ENCODE measurements around the gene MBD6.
"Not testable (repeated sequence)": the region's sequence is repeated elsewhere in the genome, so short reads cannot be mapped to it uniquely, and the experiment has no call there.

Gene MBD6

DNA sequence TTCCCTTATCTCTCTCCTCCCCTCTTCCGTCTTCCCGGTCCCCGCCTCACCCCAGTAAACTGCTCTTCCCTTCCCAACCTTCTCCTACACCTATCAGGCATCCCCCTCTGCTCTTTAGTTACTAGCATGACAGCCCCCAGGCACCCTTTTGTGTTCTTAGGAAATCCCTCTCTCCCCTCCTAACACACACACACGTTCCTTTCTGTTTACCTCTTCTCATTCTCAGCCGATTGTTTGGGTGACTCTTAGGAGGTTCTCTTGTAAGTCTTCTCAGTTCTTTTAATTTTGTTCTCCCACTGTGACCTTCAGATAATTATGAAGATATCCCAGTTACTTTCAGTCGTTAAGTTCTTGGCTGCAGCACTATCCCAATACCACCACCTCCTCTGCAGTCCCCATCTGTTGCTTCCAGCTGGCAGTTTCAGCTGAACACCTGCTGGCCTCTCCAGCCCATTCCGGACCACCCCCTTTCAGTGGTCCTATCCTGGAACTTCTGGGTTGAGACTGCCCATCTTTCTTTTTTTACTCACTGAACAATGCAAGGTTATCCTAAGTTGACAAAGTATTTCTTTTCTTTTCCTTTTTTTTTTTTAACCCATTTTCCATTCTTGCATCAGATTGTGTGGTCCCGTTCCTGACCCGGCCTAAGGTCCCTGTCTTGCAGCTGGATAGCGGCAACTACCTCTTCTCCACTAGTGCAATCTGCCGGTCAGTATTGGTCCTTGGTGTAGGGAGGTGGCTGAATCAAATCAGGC is 34.0 kb upstream of the MBD6 start:
- no peak for DNase-seq

DNA sequence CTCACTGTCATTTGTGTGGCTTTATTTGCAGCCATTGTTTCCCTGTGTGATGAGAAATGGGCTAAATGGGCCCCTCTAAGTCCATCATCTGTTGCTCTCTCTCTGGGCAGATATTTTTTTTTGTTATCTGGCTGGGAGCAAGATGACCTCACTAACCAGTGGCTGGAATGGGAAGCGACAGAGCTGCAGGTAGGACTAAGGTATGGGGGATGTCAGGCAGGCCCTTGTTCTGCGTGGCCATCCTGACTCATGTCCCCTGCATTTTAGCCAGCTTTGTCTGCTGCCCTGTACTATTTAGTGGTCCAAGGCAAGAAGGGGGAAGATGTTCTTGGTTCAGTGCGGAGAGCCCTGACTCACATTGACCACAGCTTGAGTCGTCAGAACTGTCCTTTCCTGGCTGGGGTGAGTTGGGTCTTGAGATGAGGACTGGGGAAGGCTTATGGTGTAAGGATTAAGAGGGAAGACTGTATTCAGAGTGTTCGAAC is 33.4 kb upstream of the MBD6 start:
- DNase-seq: no peak

DNA sequence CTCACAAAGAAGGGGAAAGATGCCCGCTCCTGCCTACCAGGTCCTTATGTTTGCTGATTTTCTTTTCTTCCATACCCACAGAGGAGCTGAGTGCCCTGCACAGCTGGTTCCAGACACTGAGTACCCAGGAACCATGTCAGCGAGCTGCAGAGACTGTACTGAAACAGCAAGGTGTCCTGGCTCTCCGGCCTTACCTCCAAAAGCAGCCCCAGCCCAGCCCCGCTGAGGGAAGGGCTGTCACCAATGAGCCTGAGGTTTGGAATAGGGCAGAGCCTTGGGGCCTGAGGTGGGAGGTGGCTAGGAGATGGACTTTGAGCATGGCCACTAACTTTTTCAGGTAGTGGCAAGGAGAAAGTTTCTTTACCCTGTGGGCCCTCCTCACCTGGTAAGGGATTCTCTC is 32.5 kb upstream of the MBD6 start:
- DNase-seq: no peak

DNA sequence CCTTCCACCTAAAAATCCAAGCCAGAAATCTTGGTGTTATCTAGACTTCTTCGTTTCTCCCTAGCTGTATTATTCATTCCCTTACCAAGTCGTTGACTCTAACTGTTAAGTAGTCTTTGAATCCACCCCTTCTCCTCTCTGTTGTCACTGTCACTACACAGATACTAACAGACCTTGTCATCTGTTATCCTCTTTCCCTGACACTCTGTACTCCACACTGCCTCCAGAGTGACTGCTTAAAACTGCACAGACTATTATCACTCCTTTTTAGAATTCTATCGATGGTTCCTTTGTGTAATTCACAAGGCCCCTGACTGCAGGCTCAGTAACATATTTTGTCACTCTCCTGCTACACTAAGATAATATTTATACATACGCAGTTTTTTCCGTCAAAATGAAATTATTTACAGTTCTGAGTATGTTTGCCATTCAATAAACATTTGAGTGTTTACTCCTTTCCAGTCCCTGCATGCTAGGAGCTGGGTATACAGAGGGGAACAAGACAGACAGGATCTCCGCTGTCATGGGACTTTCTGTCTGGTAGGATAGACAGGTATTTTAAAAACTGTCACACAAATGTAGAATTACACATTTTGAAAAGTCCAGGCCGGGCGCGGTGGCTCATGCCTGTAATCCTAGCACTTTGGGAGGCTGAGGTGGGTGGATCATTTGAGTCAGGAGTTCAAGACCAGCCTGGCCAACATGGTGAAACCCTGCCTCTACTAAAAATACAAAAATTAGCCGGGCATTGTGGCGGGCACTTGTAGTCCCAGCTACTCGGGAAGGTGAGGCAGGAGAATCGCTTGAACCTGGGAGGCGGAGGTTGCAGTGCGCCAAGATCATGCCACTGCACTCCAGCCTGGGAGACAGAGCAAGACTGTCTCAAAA is 31.0 kb upstream of the MBD6 start:
- no peak for DNase-seq

DNA sequence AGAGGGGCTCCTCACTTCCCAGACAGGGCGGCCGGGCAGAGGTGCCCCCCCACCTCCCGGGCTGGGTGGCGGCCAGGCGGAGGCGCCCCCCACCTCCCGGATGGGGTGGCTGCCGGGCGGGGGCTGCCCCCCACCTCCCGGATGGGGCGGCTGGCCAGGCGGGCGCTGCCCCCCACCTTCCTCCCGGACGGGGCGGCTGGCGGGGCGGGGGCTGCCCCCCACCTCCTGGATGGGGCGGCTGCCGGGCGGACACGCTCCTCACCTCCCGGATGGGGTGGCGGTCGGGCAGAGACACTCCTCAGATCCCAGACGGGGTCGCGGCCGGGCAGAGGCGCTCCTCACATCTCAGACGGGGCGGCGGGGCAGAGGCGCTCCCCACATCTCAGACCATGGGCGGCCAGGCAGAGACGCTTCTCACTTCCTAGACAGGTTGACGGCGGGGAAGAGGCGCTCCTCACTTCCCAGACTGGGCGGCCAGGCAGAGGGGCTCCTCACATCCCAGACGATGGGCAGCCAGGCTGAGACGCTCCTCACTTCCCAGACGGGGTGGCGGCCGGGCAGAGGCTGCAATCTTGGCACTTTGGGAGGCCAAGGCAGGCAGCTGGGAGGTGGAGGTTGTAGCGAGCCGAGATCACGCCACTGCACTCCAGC is 27.4 kb upstream of the MBD6 start:
- not testable (repeated sequence) for DNase-seq

DNA sequence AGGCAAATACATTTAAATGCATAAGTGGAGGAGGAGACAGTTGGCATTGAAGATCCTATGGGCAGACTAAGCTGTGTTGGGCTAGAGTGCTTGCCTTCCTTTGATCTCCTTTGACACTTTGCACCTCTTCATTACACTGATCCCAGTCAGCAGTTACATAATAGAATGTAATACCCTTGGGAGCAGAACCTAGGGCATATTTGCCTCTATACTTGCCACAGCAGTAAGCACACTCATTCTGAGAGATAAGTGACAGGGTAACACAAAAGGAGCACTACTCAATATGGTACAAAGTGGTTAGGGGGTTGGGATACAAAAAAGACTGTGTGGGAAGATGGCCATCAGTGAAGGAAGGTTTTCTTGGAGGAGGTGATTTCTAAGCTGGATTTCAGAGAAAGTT is 25.8 kb upstream of the MBD6 start:
- no peak for DNase-seq

DNA sequence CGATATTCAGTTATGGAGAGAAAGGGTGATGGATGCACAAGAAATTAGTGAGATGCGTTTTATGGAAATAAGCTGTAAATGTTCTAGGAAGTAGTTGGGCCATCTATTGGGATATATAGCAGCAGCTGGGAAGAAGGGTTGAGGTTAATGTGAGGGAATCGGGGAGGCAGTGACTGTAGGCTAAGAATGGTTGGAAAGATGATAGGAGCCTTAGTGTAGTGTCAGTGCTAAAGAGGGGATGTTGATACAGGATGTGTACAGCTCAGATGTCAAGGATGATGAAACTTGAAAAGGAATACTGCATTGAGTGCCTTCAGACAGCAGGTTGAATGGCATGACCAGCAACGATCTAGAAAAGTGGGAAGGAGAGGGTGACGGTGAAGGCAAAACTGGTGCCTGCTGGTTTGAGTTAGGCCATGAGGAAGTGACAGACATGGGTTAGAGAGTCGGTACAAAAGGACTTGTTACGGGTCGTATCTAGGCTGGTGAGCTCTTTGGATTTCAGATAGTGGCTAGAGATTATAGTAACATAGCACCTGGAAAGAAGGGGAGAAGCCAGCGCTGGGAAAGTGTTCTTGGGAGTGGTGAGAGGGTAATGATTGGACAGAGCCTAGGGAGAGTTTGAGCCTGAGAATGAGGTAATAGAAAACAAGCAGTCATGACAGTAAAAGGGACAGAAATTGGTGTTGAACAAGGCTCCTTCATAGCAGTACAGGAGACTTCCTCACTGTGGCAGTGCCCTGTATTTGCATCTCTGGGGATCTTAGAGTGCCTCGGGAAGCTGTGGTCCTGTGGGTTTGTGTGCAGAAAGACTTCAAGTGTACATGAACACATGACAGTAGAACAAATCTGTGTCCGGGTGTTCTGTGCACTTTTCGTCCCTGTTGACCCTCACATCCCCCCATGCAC is 25.1 kb upstream of the MBD6 start:
- no peak for DNase-seq

DNA sequence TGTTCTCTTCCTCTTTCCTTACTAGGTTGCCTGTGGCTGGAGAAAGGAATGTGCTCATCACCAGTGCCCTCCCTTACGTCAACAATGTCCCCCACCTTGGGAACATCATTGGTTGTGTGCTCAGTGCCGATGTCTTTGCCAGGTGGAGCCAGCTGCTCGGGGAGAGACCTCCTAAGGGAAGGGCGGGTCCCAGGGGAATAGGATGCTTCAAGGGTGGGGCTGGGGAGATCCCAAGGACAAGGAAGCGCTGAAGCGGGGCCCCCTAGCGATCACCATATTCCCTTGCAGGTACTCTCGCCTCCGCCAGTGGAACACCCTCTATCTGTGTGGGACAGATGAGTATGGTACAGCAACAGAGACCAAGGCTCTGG is 24.5 kb upstream of the MBD6 start:
- DNase-seq: no peak

DNA sequence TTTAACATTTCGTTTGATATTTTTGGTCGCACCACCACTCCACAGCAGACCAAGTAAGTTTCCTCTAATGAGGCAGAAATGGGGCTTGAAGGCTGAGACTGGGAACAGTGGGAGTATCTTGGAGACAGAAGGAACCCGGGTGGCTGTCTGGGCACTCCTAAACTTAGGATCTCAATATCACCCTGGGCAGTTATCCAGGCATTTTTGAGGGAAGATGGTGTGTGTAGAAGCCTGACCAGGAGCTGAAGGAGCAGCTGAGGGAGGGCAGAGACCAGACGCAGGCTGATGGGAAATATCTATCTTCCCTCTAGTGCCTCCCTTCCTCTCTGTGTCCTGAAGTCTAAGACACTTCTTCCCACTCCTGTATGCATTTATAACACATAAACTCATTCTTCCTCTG is 24.1 kb upstream of the MBD6 start:
- no peak for DNase-seq

DNA sequence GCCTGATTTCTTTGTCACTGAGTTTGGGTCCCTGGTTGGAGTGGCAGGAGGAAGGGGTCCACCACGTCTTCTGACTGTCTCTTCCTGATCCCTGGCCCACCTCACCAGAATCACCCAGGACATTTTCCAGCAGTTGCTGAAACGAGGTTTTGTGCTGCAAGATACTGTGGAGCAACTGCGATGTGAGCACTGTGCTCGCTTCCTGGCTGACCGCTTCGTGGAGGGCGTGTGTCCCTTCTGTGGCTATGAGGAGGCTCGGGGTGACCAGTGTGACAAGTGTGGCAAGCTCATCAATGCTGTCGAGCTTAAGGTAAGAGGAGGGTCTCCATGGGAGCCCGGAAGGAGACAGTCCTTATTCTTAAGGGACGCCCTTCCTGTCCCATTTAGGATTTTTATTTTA is 22.4 kb upstream of the MBD6 start:
- DNase-seq: no peak

DNA sequence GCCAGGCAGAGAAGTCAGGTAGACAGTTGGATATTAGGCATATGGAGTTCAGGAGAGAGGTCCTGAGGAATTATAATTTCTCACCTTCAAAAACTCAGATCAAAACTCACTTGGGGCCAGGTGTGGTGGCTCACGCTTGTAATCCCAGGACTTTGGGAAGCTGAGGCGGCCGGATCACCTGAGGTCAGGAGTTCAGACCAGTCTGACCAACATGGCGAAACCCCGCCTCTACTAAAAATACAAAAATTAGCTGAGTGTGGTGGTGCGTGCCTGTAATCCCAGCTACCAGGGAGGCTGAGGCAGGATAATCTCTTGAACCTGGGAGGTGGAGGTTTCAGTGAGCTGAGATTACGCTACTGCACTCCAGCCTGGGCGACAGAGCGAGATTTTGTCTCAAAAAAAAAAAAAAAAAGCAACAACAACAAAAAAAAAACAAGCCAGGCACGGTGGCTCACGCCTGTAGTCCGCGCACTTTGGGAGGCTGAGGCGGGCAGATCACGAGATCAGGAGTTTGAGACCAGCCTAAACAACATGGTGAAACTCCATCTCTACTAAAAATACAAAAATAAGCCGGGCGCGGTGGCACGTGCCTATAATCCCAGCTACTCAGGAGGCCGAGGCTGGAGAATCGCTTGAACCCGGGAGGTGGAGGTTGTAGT is 20.2 kb upstream of the MBD6 start:
- not testable (repeated sequence) for DNase-seq

DNA sequence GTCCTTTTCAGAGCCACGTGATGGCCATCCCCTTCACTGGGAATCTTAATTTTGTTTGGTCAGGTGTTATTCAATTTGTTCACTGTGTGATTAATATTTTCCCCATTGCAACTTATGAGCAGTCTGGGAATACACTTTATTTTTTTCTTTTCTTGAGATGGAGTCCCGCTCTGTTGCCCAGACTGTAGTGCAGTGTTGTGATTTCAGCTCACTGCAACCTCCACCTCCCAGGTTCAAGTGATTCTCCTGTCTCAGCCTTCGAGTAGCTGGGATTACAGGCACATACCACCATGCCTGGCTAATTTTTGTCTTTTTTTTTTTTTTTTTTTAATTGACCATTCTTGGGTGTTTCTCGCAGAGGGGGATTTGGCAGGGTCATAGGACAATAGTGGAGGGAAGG is 16.1 kb upstream of the MBD6 start:
- not testable (repeated sequence) for DNase-seq

DNA sequence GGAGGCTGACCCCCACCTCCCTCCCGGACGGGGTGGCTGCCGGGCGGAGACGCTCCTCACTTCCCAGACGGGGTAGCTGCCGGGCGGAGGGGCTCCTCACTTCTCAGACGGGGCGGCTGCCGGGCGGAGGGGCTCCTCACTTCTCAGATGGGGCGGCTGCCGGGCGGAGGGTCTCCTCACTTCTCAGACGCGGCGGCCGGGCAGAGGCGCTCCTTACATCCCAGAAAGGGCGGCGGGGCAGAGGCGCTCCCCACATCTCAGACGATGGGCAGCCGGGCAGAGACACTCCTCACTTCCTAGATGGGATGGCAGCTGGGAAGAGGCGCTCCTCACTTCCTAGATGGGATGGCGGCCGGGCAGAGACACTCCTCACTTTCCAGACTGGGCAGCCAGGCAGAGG is 14.8 kb upstream of the MBD6 start:
- DNase-seq: not testable (repeated sequence)

DNA sequence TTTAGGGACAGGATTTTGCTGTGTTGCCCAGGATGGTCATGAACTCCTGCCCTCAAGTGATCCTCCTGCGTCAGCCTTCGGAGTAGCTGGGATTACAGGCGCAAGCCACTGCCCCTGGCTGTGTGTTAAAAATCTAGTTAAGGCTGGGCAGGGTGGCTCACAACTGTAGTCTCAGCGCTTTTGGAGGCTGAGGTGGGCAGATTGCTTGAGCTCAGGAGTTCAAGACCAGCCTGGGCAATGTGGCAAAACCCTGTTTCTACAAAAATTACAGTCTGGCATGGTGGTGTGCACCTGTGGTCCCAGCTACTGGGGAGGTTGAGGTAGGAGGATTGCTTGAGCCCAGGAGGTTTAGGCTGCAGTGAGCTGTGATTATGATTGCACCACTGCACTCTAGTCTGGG is 11.5 kb upstream of the MBD6 start:
- DNase-seq: no peak

DNA sequence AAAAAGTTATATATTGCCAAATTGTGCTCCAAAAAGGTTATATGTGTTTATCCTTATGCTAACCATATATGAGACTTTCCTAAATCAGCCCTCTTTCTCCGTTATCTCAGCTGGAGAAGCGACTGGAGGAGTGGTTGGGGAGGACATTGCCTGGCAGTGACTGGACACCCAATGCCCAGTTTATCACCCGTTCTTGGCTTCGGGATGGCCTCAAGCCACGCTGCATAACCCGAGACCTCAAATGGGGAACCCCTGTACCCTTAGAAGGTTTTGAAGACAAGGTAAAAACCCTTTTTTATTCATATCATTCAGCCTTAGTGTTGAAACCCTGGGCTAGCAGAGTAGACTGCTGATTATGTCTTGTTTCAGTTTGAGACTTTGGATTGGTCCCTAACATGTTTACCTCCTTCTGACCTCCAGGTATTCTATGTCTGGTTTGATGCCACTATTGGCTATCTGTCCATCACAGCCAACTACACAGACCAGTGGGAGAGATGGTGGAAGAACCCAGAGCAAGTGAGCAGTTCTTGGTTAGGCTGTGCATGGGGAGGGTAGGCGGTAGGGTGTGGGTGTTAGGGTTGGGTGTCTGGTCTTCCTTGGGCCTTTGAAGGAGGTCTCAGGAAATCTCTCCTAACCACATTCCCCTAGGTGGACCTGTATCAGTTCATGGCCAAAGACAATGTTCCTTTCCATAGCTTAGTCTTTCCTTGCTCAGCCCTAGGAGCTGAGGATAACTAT is 10.9 kb upstream of the MBD6 start:
- DNase-seq: no peak

DNA sequence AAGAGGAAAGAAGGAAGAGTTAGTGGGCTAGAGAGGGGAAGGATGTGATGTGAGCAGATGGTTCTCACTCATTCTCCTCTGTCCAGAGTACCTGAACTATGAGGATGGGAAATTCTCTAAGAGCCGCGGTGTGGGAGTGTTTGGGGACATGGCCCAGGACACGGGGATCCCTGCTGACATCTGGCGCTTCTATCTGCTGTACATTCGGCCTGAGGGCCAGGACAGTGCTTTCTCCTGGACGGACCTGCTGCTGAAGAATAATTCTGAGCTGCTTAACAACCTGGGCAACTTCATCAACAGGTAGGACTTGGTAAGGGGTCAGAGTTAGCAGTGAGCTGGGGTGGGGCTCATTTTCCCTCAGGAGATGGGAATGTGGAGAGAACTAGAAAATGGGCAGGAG is 10.0 kb upstream of the MBD6 start:
- no peak for DNase-seq

DNA sequence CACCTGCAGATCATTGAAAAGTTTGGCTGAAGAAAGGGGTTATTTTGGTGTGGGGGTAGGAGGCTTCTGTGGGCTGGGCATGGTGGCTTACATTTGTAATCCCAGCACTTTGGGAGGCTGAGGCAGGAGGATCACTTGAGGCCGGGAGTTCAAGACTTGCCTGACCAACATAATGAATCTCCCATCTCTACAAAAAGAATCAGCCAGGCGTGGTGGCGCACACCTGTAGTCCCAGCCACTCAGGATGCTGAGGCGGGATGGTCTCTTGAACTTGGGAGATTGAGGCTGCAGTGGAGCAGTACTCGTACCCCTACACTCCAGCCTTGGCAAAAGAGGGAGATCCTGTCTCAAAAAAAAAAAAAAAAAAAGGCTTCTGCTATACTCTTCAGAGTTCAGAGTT is 9.4 kb upstream of the MBD6 start:
- no peak for DNase-seq

DNA sequence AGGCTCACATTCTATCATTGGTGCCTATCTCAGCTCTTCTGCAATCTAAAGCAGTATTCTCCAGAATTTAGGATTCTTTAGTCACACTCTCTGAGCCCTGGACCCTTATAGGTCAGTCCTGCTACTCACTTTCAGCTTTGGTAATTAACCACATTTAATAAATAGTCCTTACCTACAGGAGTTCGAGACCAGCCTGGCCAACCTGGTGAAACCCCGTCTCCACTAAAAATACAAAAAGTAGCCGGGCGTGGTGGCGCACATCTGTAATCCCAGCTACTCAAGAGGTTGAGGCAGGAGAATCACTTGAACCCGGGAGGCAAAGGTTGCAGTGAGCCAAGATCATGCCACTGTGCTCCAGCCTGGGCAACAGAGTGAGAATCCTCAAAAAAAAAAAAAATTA is 8.9 kb upstream of the MBD6 start:
- not testable (repeated sequence) for DNase-seq

DNA sequence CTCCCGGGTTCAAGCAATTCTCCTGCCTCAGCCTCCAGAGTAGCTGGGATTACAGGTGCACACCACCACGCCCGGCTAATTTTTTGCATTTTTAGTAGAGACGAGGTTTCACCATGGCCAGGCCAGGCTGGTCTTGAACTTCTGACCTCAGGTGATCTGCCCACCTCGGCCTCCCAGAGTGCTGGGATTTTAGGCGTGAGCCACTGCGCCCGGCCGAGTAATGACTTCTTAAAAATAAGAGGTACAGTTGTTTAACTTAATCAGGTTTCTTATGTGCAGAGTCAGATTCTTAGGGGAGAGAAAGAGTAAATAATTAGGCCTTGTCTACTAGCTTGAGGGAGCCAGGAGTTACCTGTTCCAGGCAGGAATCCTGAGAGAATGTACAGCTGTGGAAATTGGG is 8.4 kb upstream of the MBD6 start:
- DNase-seq: not testable (repeated sequence)

DNA sequence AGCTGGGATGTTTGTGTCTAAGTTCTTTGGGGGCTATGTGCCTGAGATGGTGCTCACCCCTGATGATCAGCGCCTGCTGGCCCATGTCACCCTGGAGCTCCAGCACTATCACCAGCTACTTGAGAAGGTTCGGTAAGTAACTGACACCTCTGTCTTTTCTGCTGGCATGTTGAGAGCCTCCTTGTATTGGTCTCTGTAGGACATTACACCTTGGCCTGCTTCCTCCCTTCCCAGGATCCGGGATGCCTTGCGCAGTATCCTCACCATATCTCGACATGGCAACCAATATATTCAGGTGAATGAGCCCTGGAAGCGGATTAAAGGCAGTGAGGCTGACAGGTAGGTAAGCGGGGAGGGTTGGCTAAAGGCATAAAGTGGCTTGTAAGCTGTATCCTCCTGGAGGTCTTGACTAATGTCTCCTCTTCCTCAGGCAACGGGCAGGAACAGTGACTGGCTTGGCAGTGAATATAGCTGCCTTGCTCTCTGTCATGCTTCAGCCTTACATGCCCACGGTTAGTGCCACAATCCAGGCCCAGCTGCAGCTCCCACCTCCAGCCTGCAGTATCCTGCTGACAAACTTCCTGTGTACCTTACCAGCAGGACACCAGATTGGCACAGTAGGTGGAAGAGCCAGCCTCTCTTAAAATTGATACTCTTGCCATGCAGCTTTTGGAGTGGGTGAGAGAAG is 7.8 kb upstream of the MBD6 start:
- DNase-seq: peak; percentile 75
